SK-N-SH treated with all-trans-retinoic acid at 6 μM for 48 hours (cell line): ENCODE measurements around the gene STK39.

ENCODE experiments used
- ATAC-seq: fragments of 200-7000 bp; cut with Tn5 transposase; 3 replicates; pipeline ENCODE4 v1.9.1; 2020; ENCODE audit warnings: mild to moderate bottlenecking, moderate library complexity
- BACH2 ChIP-seq: fragments of 250-450 bp; sonication (Bioruptor Pico); IDR thresholded peaks from 2 replicates; pipeline ENCODE4 v1.9.0; 2021; ENCODE audit warnings: mild to moderate bottlenecking, borderline replicate concordance
- CSDC2 ChIP-seq: fragments of 250-450 bp; sonication (Bioruptor Pico); IDR thresholded peaks from 2 replicates; pipeline ENCODE4 v1.5.0; 2020; ENCODE audit warnings: mild to moderate bottlenecking, moderate library complexity
- ESRRG ChIP-seq: fragments of 250-450 bp; sonication (Bioruptor Pico); IDR thresholded peaks from 2 replicates; pipeline ENCODE4 v1.6.1; 2021; ENCODE audit warnings: mild to moderate bottlenecking
- GLIS3 ChIP-seq: fragments of 250-450 bp; sonication (Bioruptor Pico); IDR thresholded peaks from 2 replicates; pipeline ENCODE4 v1.5.0; 2020; ENCODE audit warnings: mild to moderate bottlenecking, moderate library complexity
- ISL1 ChIP-seq: fragments of 250-450 bp; sonication (Bioruptor Pico); IDR thresholded peaks from 2 replicates; pipeline ENCODE4 v2.1.2; 2022; ENCODE audit warnings: mild to moderate bottlenecking, moderate library complexity
- OSR1 ChIP-seq: fragments of 250-450 bp; sonication (Bioruptor Pico); IDR thresholded peaks from 2 replicates; pipeline ENCODE4 v1.8.0; 2022; ENCODE audit warnings: moderate library complexity, mild to moderate bottlenecking, inconsistent platforms
- PPARA ChIP-seq: fragments of 250-450 bp; sonication (Bioruptor Pico); IDR thresholded peaks from 2 replicates; pipeline ENCODE4 v1.5.0; 2020; ENCODE audit warnings: mild to moderate bottlenecking, borderline replicate concordance
- RARB ChIP-seq: fragments of 250-450 bp; sonication (Bioruptor Pico); IDR thresholded peaks from 2 replicates; pipeline ENCODE4 v1.8.0; 2021; ENCODE audit warnings: mild to moderate bottlenecking, moderate library complexity
- SNAI2 ChIP-seq: fragments of 250-450 bp; sonication (Bioruptor Pico); IDR thresholded peaks from 2 replicates; pipeline ENCODE4 v1.5.0; 2020; ENCODE audit warnings: mild to moderate bottlenecking, moderate library complexity
- TCF4 ChIP-seq: fragments of 250-450 bp; sonication (Bioruptor Pico); IDR thresholded peaks from 2 replicates; pipeline ENCODE4 v1.8.0; 2021; ENCODE audit warnings: mild to moderate bottlenecking, moderate library complexity, borderline replicate concordance
- ZC3H10 ChIP-seq: fragments of 250-450 bp; sonication (Bioruptor Pico); IDR thresholded peaks from 2 replicates; pipeline ENCODE4 v1.5.1; 2021; ENCODE audit warnings: mild to moderate bottlenecking, moderate library complexity
- ZFP3 ChIP-seq: fragments of 250-450 bp; sonication (Bioruptor Pico); IDR thresholded peaks from 2 replicates; pipeline ENCODE4 v1.5.0; 2020; ENCODE audit warnings: mild to moderate bottlenecking, moderate library complexity
- ZFP30 ChIP-seq: fragments of 450-650 bp; formaldehyde crosslinking; IDR thresholded peaks from 2 replicates; pipeline ENCODE4 v1.5.0; 2022; ENCODE audit warnings: mild to moderate bottlenecking, moderate library complexity
- ZNF565 ChIP-seq: fragments of 450-650 bp; formaldehyde crosslinking; conservative IDR thresholded peaks from 2 replicates; pipeline ENCODE4 v1.5.0; 2020; ENCODE audit warnings: low read depth, mild to moderate bottlenecking, moderate library complexity
- ZNF70 ChIP-seq: fragments of 450-650 bp; formaldehyde crosslinking; IDR thresholded peaks from 2 replicates; pipeline ENCODE4 v1.5.0; 2020; ENCODE audit warnings: mild to moderate bottlenecking, moderate library complexity
- ZNF8 ChIP-seq: fragments of 450-650 bp; formaldehyde crosslinking; IDR thresholded peaks from 2 replicates; pipeline ENCODE4 v1.5.0; 2020; ENCODE audit warnings: mild to moderate bottlenecking, moderate library complexity
- TF ChIP-seq, protein P1 (sequence below): fragments of 250-450 bp; sonication (Bioruptor Pico); IDR thresholded peaks from 2 replicates; pipeline ENCODE4 v1.5.1; 2020; ENCODE audit warnings: low read depth, mild to moderate bottlenecking, moderate library complexity
- TF ChIP-seq, protein P2 (sequence below): fragments of 250-450 bp; sonication (Bioruptor Pico); IDR thresholded peaks from 2 replicates; pipeline ENCODE4 v1.5.1; 2021; ENCODE audit warnings: mild to moderate bottlenecking, moderate library complexity
- TF ChIP-seq, protein P3 (sequence below): fragments of 250-450 bp; sonication (Bioruptor Pico); IDR thresholded peaks from 2 replicates; pipeline ENCODE4 v1.5.0; 2020; ENCODE audit warnings: mild to moderate bottlenecking, moderate library complexity
- TF ChIP-seq, protein P4 (sequence below): fragments of 250-450 bp; sonication (Bioruptor Pico); IDR thresholded peaks from 2 replicates; pipeline ENCODE4 v1.8.0; 2020; ENCODE audit warnings: mild to moderate bottlenecking, moderate library complexity, borderline replicate concordance

Gene STK39

DNA sequence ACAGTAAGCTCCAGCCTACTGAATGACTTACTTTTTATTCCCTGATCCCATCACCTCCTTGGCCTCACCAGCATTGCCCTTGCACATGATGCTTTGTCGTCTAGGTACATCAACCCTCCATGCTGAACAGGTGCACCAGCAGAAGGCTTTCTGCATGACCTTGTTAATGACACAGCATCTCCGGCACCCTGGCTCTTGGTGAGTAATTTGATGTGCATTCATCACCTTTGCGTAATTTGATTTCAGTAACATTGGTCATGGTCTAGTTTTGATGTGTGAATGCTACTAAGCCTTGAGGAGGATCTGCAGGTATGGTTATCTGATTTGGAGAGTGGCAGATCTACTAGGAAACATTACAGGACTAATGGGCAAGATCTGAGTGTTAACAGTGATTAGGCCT lies 103.6 kb downstream of the STK39 start:
- TF ChIP-seq BACH2 (no peak), ZFP3 (CRISPR knock-in tag) (no peak), SNAI2 (CRISPR knock-in tag) (no peak), TCF4 (CRISPR knock-in tag) (no peak), ZNF565 (CRISPR knock-in tag) (no peak), ZFP30 (no peak), CSDC2 (CRISPR knock-in tag) (no peak), GLIS3 (CRISPR knock-in tag) (no peak), OSR1 (CRISPR knock-in tag) (no peak), ZNF8 (CRISPR knock-in tag) (no peak), ZC3H10 (CRISPR knock-in tag) (no peak), ZNF70 (CRISPR knock-in tag) (no peak), ISL1 (CRISPR knock-in tag) (no peak), RARB (no peak)
- TF ChIP-seq, protein P1, sequence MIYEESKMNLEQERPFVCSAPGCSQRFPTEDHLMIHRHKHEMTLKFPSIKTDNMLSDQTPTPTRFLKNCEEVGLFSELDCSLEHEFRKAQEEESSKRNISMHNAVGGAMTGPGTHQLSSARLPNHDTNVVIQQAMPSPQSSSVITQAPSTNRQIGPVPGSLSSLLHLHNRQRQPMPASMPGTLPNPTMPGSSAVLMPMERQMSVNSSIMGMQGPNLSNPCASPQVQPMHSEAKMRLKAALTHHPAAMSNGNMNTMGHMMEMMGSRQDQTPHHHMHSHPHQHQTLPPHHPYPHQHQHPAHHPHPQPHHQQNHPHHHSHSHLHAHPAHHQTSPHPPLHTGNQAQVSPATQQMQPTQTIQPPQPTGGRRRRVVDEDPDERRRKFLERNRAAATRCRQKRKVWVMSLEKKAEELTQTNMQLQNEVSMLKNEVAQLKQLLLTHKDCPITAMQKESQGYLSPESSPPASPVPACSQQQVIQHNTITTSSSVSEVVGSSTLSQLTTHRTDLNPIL, result no peak
- TF ChIP-seq, protein P2, sequence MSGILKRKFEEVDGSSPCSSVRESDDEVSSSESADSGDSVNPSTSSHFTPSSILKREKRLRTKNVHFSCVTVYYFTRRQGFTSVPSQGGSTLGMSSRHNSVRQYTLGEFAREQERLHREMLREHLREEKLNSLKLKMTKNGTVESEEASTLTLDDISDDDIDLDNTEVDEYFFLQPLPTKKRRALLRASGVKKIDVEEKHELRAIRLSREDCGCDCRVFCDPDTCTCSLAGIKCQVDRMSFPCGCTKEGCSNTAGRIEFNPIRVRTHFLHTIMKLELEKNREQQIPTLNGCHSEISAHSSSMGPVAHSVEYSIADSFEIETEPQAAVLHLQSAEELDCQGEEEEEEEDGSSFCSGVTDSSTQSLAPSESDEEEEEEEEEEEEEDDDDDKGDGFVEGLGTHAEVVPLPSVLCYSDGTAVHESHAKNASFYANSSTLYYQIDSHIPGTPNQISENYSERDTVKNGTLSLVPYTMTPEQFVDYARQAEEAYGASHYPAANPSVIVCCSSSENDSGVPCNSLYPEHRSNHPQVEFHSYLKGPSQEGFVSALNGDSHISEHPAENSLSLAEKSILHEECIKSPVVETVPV (CRISPR knock-in tag), result no peak
- TF ChIP-seq, protein P3, sequence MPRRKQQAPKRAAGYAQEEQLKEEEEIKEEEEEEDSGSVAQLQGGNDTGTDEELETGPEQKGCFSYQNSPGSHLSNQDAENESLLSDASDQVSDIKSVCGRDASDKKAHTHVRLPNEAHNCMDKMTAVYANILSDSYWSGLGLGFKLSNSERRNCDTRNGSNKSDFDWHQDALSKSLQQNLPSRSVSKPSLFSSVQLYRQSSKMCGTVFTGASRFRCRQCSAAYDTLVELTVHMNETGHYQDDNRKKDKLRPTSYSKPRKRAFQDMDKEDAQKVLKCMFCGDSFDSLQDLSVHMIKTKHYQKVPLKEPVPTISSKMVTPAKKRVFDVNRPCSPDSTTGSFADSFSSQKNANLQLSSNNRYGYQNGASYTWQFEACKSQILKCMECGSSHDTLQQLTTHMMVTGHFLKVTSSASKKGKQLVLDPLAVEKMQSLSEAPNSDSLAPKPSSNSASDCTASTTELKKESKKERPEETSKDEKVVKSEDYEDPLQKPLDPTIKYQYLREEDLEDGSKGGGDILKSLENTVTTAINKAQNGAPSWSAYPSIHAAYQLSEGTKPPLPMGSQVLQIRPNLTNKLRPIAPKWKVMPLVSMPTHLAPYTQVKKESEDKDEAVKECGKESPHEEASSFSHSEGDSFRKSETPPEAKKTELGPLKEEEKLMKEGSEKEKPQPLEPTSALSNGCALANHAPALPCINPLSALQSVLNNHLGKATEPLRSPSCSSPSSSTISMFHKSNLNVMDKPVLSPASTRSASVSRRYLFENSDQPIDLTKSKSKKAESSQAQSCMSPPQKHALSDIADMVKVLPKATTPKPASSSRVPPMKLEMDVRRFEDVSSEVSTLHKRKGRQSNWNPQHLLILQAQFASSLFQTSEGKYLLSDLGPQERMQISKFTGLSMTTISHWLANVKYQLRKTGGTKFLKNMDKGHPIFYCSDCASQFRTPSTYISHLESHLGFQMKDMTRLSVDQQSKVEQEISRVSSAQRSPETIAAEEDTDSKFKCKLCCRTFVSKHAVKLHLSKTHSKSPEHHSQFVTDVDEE (CRISPR knock-in tag), result no peak
- TF ChIP-seq, protein P4, sequence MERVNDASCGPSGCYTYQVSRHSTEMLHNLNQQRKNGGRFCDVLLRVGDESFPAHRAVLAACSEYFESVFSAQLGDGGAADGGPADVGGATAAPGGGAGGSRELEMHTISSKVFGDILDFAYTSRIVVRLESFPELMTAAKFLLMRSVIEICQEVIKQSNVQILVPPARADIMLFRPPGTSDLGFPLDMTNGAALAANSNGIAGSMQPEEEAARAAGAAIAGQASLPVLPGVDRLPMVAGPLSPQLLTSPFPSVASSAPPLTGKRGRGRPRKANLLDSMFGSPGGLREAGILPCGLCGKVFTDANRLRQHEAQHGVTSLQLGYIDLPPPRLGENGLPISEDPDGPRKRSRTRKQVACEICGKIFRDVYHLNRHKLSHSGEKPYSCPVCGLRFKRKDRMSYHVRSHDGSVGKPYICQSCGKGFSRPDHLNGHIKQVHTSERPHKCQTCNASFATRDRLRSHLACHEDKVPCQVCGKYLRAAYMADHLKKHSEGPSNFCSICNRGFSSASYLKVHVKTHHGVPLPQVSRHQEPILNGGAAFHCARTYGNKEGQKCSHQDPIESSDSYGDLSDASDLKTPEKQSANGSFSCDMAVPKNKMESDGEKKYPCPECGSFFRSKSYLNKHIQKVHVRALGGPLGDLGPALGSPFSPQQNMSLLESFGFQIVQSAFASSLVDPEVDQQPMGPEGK (CRISPR knock-in tag), result no peak
- TF ChIP-seq, all 23 proteins: peak for 0
- ATAC-seq, result no peak

DNA sequence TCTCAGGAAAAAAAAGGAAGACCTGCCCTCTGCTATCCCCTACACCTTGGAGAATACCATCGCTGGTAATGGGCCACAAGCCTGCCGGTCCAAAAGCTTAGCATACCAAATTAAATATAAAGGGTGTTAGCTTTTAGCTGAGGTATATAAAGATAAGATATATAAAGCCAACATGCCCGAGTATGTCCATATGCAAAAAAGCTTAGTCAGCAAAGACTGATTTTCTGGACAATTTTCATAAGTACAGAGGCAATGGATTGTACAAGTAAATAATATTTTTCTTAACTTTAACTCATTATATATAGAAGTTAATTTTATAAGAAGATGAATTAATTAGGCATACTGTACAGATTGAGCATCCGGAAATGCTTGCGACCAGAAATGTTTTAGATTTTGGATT lies 106.5 kb downstream of the STK39 start:
- TF ChIP-seq GLIS3 (CRISPR knock-in tag) (no peak), CSDC2 (CRISPR knock-in tag) (no peak), ZNF70 (CRISPR knock-in tag) (no peak), ZC3H10 (CRISPR knock-in tag) (no peak), ESRRG (CRISPR knock-in tag) (no peak), PPARA (CRISPR knock-in tag) (no peak), TCF4 (CRISPR knock-in tag) (no peak)
- TF ChIP-seq, protein P4 (CRISPR knock-in tag), result no peak
- TF ChIP-seq, protein P3 (CRISPR knock-in tag), result no peak
- TF ChIP-seq, protein P1, result no peak
- ATAC-seq, result no peak
